ENCODE data around the gene GNB5.
"Not testable (repeated sequence)": the region's sequence is repeated elsewhere in the genome, so short reads cannot be mapped to it uniquely, and the experiment has no call there.

Gene GNB5

GRCh38 chr15:52090193-52090592 is 101.0 kb downstream of the GNB5 start:
- ATAC-seq: no peak

DNA sequence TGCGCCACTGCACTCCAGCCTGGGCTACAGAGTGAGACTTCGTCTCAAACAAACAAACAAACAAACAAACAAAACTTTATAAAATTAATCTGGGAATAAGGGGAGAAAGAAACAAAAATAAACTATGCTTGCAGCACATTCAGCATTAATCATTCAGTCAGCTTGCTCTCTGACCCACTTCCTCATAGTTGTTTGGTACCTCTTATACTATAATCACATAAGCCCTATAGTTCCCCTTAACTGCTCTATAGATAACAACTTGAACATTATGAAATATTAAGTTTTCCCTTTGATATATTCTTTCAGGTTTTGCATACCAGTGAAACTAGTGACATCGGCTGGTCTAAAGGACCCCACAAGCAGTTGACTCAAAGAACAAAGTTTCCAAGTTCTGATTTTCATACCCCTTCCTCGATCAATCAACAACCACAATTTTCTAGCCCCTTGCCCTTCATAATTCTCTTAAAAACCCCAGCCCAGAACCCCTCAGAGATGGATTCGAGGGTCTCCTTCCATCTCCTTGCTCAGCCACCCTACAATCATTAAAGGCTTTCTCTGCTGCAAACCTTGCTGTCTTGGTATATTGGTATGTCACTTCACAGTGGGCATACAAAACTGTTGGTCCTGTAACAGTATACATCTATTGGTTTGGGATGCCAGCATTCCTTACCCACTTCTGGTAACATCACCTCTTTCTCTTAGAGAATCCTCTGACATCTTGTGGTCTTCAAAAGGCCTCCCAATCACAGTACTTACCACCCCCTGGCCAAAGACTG is 105.0 kb downstream of the GNB5 start:
- ATAC-seq: no peak

DNA sequence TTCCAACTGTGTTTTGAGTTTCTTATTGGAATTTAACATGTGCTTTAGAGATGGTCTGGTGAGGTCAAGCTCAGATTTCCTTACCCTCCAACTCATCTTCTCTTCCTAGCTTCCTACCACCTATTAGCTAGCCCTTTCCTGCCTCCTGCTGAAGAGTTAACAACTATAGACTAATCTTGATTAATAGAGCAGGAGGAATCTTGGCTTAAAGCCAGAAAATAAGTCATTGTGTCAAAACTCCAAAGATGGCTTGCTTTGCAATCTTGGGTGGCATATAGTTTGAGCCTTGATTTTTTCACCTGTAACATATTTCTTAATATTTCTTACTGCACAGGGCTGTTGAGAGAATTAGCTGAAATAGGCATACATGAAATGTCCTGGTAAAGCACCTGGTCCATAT is 105.9 kb downstream of the GNB5 start:
- no peak for ATAC-seq

- ATAC-seq: no peak
These were observed 107.6 kb downstream of the GNB5 start for GRCh38 chr15:52083603-52084002.

- not testable (repeated sequence) for ATAC-seq
These were observed 108.2 kb downstream of the GNB5 start for GRCh38 chr15:52083037-52083359.

DNA sequence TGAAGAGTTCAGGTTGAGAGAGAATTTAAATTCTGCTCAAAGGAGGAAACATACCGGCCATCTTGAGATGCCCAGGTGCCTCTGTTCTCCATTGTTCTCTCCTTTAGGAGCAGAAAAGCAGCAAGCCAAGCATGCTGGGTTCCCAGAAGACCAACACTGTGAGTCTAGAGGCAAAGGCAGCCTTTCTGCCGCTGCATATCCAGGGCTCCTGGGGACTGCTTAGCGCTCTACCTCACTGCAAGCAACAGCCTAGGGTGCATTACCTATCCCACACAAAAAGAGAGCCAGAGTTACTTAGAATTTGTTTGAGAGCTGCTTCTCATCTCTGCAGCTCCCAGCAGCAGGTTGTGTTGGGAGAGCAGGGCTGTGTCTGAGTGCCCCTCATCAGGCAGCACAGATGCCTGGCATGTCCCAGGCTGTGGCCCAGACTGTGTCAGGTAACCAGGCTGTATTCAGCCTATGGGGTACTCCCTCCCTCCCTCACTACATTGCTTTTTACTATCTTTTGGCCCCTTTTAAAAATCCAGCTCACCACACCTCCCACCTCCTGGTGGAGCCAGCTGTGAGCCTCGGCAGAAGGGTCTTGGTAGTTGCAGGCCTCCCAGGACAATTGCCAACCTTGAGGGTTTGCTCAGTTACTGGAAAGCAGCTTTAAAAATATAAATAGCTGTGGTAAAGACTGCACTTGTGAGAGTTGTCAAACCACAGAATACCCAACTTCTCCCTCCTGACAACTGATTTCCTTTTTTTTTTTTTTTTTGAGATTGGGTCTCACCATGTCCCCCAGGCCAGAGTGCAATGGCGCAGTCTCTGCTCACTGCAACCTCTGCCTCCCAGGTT is 108.8 kb downstream of the GNB5 start:
- ATAC-seq: no peak

- no peak for ATAC-seq
These were observed 110.3 kb downstream of the GNB5 start for GRCh38 chr15:52080706-52081392.

GRCh38 chr15:52080031-52080430 is 111.2 kb downstream of the GNB5 start:
- ATAC-seq: no peak

DNA sequence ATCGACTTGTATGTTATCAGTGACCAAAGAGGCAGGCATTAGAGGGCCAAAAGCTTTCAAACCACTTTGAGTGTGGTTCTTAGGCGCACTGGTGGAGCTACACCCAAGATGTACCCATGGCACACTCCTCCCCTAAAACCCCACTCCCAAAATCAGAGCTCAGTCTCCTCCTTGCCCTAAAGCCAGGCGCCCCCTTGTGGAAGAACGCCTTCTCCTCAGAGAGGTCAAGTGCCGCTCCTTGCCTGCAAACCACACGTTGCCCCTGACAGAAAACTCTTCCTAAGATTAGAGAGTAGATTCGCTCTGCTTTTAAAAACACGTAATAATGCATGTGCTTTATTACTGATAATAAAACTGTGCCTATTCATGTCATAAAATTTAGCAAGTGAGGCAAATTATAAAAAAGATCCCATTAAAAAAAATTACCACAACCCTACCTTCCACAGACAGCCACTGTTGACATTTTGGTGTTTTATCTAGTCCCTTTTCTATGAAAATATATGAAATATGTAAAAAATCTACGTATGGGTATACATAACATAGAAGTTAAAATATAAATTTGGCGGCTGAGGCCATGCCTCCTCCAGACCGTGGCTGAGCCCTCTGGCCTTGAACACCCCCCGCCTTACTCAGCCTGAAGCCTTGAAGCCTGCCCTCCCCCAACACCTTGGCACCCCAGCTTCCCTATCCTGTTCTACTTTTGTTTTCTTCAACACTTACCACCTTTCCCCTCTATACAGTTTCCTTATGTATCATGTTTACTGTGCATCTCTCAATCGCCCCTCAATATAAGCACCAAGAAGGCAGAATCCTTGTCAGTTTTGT is 112.1 kb downstream of the GNB5 start:
- peak; percentile 68 to 79 for ATAC-seq

DNA sequence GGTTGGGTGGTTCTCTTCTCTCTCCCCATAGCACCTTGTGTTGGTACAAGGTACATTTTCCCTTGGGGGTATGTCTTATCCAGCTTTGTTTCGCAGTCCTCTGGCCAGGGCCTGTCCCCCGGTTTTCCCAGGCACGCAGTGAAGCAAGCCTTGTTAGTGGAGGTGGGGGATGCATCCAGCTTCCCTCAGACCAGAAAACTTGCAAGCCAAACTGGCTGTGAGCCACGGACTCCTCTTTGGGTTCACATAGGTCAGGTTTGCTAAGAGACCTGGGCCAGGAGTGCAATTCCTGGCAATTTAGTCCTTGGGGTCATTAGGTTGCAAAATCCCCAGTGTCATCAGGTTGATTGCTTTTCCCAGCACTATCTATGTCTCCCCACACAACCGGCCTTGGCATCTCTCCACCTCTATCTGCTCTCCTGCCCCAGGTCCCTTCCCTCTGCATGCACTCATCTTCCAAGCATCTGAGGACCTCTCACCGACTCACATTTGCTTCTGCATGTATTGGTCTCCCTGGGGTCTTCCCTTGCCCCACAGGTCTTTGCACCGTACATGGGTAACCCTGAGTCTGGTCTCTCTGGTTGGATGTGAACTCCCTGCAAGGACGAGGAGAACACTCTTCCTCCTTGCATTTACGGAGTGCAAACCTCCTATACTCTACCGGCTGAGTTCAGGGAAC is 112.9 kb downstream of the GNB5 start:
- ATAC-seq: no peak

DNA sequence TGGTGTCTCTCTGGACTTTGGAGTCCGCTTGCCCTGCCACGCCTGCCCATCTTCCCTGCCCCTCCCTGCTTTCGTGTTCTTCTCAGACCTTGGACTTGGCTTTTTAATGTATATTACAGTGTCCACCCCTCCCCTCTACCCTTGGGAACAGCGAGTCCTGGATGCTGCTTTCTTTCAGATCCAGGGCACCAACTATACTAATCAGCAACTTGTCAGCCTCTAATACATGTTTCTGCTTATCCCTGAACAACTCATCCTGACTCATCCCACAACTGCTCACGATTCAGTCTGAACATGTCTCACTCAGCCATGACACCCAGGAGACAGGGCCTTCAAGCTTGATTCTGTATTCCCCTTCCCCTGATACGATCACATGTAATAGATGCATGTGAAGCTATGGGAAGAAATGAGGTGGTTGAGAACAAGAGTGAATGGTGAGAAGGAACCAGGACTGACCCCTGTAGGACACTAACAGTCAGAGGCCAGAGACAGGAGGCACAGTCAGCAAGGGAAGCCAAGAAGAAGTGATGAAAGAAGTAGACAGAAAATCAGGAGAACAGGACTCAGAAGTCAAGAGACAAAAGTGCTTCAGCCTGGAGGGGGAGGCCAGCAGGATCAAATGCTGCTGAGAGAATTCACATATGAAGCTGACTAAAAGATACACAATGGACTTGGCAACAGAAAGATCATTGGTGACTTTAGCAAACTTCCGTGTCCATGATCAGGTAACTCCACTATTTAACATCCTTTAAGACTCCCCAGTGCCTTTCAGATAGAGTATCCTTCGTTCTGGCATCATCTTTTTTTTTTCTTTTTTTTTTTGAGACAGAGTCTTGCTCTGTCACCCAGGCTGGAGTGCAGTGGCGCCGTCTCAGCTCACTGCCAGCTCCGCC is 114.1 kb downstream of the GNB5 start:
- peak; percentile 82 to 83 for ATAC-seq

DNA sequence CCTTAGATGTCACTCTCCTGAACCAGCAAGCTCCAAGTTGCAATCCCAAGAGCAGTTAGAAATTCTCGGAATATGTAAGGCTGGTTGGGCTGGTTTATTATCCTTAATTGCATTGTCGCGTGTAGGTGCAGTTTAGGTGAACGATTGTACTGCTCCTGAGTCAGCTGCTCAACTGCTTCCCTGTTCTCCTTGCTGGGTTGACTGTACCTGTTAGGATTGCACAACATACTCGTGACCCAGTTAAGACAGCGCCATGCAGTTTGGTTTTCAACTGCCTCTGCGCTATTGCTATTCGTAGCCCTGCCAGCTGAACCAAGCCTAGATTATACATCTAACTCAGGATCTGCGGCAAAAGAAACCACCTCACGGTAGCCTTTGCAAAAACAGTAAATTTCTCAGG is 119.6 kb downstream of the GNB5 start:
- no peak for ATAC-seq

DNA sequence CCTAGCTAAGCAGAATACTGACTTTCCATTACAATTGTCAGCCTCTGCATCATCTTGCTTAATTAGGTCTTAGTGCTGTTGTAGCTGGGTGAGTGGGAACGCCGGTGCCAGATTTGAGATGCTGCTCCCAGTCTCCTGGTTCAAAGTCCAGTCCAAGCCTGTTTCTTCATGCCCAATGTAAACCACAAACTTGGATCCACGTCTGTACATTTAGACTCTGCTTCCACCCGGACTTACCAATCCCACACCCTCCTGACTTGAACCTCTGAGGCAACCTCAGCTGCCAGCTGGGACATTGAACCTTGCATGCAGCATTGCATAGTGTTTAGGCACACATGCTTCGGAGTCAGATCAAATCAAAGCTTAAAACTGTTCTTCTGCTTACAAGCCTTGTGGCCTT is 121.6 kb downstream of the GNB5 start:
- no peak for ATAC-seq

- no peak for ATAC-seq
These were observed 123.1 kb downstream of the GNB5 start for GRCh38 chr15:52068004-52068615.

DNA sequence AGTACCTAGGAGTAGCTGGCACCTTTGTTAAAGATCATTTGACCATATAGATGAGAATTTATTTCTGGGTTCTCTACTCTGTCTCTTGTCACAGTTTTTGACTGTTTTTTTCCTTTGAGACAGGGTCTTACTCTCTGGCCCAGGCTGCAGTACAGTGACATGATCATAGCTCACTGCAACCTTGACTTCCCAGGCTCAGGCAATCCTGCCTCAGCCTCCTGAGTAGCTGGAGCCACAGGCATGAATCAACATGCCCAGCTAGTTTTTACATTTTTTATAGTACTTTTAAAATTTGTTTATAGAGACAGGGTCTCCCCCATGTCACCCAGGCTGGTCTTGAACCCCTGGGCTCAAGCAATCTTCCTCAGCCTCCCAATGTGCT is 123.7 kb downstream of the GNB5 start:
- peak in 1 of 2 donors; percentile 12 for ATAC-seq

DNA sequence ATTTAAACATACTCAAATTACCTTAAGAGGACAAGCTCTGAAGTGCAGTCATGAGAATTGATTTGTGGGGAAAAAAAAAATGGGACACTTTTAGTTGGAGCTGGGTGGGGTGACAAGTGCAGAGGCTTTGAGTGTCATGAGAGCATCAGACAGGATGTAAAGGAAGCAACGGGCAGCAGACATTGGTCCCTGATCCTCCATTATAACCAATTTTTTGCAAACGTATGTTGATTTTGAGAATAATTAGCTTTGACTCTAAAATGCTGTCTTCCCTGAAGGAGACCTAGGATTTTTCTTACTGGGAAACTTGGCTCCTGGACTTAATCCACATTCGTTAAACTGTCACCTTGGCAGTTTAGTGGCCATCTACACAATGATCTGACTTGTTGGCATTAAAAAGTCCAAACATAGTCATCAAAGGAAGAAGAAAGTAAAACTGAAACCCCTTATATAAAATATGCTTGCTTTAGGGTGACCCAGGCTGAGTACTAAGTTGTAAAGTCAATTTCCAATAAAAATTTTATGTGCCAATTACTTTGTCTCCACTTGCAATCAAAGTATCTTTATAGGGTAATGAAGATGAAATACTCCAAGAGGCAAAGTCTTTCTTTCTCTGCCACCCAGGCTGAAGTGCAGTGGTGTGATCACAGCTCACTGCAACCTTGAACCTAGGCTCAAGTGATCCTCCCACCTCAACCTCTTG is 124.2 kb downstream of the GNB5 start:
- peak; percentile 71 to 87 for ATAC-seq
